ENCODE results near the gene PCCB. TPM values are rescaled to one million over a fixed set of nuclear protein-coding genes. Genes with fewer than 3 reads are reported as not detected.

PCCB gene
- total RNA-seq, 4 donors from 2014 or later = 22.2 to 37.9 (median 29.0) TPM

GRCh38 chr3:136276049-136276755, 26.1 kb downstream of the PCCB start:
- ATAC-seq (ENCODE audit: low FRiP score) (no peak), DNase-seq (ENCODE audit: low spot score) (no peak)

DNA sequence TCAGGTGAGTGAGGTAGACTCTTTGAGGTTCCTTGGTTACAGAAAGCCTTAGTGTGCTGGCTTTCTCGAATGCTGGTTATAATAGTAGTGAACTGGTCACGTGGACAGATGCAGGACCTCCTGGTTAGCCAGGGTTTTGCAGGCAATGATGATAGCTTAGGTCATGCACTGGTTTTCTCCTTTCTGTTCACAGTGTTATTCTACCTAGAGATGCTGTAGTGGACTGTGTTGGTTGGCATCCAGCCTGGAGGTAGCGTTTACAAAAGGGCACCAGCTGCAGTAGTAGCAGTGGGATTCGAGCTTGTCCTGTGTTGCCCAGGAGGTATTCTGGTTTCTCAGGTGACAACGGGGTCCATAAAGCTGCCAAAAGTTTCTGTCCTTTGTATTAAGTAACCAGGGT, 27.0 kb downstream of the PCCB start:
- ATAC-seq (ENCODE audit: low FRiP score) (no peak), DNase-seq (ENCODE audit: low spot score) (no peak)
- TF ChIP-seq, protein P1, sequence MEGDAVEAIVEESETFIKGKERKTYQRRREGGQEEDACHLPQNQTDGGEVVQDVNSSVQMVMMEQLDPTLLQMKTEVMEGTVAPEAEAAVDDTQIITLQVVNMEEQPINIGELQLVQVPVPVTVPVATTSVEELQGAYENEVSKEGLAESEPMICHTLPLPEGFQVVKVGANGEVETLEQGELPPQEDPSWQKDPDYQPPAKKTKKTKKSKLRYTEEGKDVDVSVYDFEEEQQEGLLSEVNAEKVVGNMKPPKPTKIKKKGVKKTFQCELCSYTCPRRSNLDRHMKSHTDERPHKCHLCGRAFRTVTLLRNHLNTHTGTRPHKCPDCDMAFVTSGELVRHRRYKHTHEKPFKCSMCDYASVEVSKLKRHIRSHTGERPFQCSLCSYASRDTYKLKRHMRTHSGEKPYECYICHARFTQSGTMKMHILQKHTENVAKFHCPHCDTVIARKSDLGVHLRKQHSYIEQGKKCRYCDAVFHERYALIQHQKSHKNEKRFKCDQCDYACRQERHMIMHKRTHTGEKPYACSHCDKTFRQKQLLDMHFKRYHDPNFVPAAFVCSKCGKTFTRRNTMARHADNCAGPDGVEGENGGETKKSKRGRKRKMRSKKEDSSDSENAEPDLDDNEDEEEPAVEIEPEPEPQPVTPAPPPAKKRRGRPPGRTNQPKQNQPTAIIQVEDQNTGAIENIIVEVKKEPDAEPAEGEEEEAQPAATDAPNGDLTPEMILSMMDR (IDR thresholded peaks at IDR 0.05) = no peak

More at GRCh38 chr3:136276049-136276755, 26.1 kb downstream of the PCCB start:
- TF ChIP-seq, protein P1 (IDR thresholded peaks at IDR 0.05) = no peak

- ATAC-seq (ENCODE audit: low FRiP score) (no peak), DNase-seq (ENCODE audit: low spot score) (no peak)
Observed at GRCh38 chr3:136277634-136278033, 27.5 kb downstream of the PCCB start.

GRCh38 chr3:136279092-136279491, 29.0 kb downstream of the PCCB start:
- ATAC-seq (ENCODE audit: low FRiP score) (no peak), DNase-seq (ENCODE audit: low spot score) (no peak)
- TF ChIP-seq, protein P1 (IDR thresholded peaks at IDR 0.05) = no peak

More at GRCh38 chr3:136277634-136278033, 27.5 kb downstream of the PCCB start:
- TF ChIP-seq, protein P1 (IDR thresholded peaks at IDR 0.05) = no peak

DNA sequence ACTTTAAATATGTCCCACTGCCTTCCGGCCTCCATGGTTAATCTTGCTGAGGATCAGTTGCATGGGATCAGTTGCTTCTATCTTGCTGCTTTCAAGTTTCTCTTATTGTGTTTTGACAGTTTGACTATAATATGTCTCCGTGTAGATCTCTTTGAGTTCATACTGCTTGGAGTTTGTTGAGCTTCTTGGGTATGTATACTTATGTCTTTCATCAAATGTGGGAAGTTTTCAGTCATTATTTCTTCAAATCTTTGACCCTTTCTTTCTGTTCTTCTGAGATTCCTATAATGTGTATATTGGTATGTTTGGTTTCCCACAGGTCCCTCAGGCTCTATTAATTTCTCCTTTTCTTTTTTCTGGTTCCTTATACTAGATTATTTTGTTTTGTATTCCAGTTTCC, 30.8 kb downstream of the PCCB start:
- no peak for ATAC-seq (ENCODE audit: low FRiP score)
- DNase-seq (ENCODE audit: low spot score) = no peak
- TF ChIP-seq, protein P1 (IDR thresholded peaks at IDR 0.05) = no peak

- no peak for ATAC-seq (ENCODE audit: low FRiP score)
- no peak for DNase-seq (ENCODE audit: low spot score)
- TF ChIP-seq, protein P1 (IDR thresholded peaks at IDR 0.05) = no peak
Observed at GRCh38 chr3:136281966-136282520, 31.9 kb downstream of the PCCB start.

DNA sequence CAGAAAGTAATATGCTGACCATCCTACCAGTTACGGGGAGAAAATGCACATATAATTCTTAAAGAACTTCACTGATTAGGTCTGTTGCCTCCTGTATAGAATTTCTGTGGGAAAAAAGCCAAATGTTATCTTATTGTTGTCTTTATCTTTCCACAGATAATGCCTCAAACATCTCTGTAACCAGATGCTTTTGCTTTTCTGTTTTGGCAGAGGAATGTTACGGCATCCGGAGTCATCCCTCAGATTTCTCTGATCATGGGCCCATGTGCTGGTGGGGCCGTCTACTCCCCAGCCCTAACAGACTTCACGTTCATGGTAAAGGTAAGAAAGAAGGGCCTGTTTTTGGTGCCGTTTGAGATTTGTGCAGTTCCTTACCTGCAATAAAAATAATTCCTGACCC, 33.5 kb downstream of the PCCB start:
- ATAC-seq (ENCODE audit: low FRiP score) (no peak), DNase-seq (ENCODE audit: low spot score) (no peak)
- TF ChIP-seq, protein P1 (IDR thresholded peaks at IDR 0.05) = no peak

Data from omental fat pad (tissue), 4 donors.